ENCODE measurements around the gene C11orf87.

Gene C11orf87

DNA sequence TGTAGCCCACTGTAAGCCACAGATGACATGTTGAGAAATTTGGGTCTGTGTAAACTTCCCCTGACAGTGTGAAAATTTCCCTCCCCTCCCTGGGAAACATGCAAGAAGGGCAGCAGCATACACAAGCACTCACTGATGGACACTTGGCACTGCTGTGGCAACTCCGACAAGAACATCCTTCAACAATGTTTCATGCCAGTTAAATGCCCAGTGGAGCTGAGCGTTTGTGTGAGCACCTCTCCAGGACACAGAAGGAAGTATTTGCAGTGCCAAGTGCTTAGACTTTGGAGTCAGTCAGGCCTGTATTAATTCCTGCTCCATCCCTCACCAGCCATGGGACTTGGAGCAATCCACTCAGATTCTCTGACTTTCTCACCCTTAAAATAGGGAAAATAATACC, 17.7 kb downstream of the C11orf87 start:
- peak; percentile 11 for DNase-seq (ENCODE audit: low spot score)

DNA sequence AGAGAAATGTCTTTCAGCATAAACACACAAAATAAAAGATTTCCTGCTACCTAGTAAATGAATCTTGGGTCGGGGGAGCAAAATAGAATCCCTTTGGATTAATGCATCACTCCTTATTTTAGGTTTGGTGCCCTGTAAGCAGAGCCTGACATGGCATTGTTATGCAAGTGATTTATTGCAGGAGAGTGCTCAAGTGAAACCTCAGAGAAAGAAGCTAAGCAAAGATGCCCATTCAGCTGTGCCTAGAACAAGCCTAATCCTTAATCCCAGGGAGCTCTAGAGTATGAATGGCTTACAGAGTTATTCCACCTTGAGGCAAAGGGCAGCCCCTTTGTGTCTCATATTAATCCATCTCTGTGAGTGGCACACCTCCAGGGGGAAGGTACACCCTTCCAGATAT, 21.1 kb downstream of the C11orf87 start:
- no peak for DNase-seq (ENCODE audit: low spot score)

DNA sequence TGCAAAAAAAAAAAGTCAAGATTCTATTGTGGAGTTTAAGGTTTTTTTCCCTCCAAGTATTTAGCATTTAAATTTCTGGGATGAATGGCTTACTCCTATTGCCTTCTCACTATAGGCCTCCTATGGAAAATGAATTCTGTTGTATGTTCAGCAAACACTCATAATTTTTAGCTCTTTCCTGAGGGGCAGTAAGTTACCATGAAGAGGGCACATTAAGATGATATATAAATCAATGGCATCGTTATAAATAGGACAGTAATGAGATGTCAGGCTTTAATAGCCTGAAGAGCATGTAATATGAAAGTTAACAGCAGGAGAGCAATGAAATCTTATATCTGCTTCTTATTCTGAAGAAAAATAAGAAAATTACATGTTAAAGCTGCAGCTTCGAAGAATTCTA, 32.9 kb downstream of the C11orf87 start:
- no peak for DNase-seq (ENCODE audit: low spot score)

All from cerebellar cortex (tissue), 1 donor.